ENCODE data around the gene RAVER2. TPM values are rescaled to one million over a fixed set of nuclear protein-coding genes. Genes with fewer than 3 reads are reported as not detected.

Gene RAVER2
- total and polyA plus RNA-seq, 2 experiments from 2014 or later = 7.8 to 24.6 TPM

DNA sequence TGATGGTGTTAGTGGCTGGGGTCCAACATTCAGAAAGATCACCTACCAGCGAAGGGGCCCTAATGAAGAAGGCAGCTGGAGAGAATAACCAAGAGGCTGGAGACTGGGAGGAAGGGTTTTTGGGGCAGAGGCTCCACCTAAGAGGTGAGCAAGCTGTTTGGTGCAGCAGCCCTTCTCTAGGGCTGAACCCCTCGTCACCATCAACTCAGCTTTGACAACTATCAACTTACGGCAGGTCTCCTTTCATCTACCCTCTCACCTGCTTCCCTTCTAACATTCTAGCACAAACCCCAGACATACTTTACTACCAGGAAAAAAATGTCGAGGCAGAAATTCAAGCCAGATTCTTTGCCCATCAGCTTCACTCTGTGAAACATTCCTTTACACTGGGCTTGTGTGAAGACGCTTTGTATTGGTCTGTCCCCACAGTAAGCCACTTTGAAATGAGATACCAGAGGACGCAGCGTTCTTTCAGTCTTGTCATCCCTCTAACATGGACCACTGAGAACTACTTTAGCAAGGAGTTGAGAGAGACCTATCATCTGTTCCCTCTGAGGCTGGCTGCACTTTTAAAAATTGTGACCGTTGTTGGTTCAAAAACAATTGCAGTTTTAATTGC, 84.6 kb downstream of the RAVER2 start:
- peaks cover 10% of the 10 kb centered on the region for H3K4me1 Mint-ChIP-seq
- peaks cover 1% of the 10 kb centered on the region for H3K27me3 Mint-ChIP-seq (ENCODE audit: insufficient read depth, low read depth, poor library complexity)
- H3K36me3 Mint-ChIP-seq (ENCODE audit: low read depth) = no peaks in the 10 kb centered on the region; the same call in 2 of the 3 replicates
- H2AFZ ChIP-seq = no peak overlapping the region
- H3K4me3 Mint-ChIP-seq = no peak overlapping the region
- no peaks in the 10 kb centered on the region for H3K36me3 ChIP-seq (ENCODE audit: insufficient read depth)
- no peak overlapping the region for H3K4me2 ChIP-seq
- H3K4me1 ChIP-seq (ENCODE audit: insufficient read depth) = no peaks in the 10 kb centered on the region
- H3K27ac Mint-ChIP-seq = no peak overlapping the region; the same call in 1 of the 2 replicates
- no peaks in the 10 kb centered on the region for H3K9me2 ChIP-seq (ENCODE audit: insufficient read depth)
- no peak overlapping the region; the same call in 1 of the 2 replicates for H3K27ac ChIP-seq (ENCODE audit: low read depth)
- H3K27me3 ChIP-seq (ENCODE audit: insufficient read depth) = no peaks in the 10 kb centered on the region
- no peaks in the 10 kb centered on the region for H4K20me1 ChIP-seq (replicated peaks; ENCODE audit: insufficient read depth)
- H3K79me2 ChIP-seq (replicated peaks; ENCODE audit: insufficient read depth) = no peaks in the 10 kb centered on the region
- H3K4me3 ChIP-seq = no peak overlapping the region
- no peak for TF ChIP-seq EZH2 (IDR thresholded peaks at IDR 0.05; ENCODE audit: low read depth, unreplicated experiment)
- TF ChIP-seq STAT1 (IDR thresholded peaks at IDR 0.05; ENCODE audit: unreplicated experiment) = no peak
- TF ChIP-seq, protein P1, sequence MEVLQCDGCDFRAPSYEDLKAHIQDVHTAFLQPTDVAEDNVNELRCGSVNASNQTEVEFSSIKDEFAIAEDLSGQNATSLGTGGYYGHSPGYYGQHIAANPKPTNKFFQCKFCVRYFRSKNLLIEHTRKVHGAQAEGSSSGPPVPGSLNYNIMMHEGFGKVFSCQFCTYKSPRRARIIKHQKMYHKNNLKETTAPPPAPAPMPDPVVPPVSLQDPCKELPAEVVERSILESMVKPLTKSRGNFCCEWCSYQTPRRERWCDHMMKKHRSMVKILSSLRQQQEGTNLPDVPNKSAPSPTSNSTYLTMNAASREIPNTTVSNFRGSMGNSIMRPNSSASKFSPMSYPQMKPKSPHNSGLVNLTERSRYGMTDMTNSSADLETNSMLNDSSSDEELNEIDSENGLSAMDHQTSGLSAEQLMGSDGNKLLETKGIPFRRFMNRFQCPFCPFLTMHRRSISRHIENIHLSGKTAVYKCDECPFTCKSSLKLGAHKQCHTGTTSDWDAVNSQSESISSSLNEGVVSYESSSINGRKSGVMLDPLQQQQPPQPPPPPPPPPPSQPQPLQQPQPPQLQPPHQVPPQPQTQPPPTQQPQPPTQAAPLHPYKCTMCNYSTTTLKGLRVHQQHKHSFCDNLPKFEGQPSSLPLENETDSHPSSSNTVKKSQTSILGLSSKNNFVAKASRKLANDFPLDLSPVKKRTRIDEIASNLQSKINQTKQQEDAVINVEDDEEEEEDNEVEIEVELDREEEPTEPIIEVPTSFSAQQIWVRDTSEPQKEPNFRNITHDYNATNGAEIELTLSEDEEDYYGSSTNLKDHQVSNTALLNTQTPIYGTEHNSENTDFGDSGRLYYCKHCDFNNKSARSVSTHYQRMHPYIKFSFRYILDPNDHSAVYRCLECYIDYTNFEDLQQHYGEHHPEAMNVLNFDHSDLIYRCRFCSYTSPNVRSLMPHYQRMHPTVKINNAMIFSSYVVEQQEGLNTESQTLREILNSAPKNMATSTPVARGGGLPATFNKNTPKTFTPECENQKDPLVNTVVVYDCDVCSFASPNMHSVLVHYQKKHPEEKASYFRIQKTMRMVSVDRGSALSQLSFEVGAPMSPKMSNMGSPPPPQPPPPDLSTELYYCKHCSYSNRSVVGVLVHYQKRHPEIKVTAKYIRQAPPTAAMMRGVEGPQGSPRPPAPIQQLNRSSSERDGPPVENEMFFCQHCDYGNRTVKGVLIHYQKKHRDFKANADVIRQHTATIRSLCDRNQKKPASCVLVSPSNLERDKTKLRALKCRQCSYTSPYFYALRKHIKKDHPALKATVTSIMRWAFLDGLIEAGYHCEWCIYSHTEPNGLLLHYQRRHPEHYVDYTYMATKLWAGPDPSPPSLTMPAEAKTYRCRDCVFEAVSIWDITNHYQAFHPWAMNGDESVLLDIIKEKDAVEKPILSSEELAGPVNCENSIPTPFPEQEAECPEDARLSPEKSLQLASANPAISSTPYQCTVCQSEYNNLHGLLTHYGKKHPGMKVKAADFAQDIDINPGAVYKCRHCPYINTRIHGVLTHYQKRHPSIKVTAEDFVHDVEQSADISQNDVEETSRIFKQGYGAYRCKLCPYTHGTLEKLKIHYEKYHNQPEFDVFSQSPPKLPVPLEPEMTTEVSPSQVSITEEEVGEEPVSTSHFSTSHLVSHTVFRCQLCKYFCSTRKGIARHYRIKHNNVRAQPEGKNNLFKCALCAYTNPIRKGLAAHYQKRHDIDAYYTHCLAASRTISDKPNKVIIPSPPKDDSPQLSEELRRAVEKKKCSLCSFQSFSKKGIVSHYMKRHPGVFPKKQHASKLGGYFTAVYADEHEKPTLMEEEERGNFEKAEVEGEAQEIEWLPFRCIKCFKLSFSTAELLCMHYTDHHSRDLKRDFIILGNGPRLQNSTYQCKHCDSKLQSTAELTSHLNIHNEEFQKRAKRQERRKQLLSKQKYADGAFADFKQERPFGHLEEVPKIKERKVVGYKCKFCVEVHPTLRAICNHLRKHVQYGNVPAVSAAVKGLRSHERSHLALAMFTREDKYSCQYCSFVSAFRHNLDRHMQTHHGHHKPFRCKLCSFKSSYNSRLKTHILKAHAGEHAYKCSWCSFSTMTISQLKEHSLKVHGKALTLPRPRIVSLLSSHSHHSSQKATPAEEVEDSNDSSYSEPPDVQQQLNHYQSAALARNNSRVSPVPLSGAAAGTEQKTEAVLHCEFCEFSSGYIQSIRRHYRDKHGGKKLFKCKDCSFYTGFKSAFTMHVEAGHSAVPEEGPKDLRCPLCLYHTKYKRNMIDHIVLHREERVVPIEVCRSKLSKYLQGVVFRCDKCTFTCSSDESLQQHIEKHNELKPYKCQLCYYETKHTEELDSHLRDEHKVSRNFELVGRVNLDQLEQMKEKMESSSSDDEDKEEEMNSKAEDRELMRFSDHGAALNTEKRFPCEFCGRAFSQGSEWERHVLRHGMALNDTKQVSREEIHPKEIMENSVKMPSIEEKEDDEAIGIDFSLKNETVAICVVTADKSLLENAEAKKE (CRISPR knock-in tag; IDR thresholded peaks at IDR 0.05) = no peak
- no peak for TF ChIP-seq ZNF114 (CRISPR knock-in tag; IDR thresholded peaks at IDR 0.05)
- TF ChIP-seq CREB1 (CRISPR knock-in tag; IDR thresholded peaks at IDR 0.05; ENCODE audit: low read depth) = no peak
- TF ChIP-seq, protein P2, sequence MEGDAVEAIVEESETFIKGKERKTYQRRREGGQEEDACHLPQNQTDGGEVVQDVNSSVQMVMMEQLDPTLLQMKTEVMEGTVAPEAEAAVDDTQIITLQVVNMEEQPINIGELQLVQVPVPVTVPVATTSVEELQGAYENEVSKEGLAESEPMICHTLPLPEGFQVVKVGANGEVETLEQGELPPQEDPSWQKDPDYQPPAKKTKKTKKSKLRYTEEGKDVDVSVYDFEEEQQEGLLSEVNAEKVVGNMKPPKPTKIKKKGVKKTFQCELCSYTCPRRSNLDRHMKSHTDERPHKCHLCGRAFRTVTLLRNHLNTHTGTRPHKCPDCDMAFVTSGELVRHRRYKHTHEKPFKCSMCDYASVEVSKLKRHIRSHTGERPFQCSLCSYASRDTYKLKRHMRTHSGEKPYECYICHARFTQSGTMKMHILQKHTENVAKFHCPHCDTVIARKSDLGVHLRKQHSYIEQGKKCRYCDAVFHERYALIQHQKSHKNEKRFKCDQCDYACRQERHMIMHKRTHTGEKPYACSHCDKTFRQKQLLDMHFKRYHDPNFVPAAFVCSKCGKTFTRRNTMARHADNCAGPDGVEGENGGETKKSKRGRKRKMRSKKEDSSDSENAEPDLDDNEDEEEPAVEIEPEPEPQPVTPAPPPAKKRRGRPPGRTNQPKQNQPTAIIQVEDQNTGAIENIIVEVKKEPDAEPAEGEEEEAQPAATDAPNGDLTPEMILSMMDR (conservative IDR thresholded peaks at IDR 0.05; ENCODE audit: low read depth in 2 of 2) = no peak
- no peak for TF ChIP-seq ZNF331 (CRISPR knock-in tag; IDR thresholded peaks at IDR 0.05; ENCODE audit: low read depth)
- TF ChIP-seq JUNB (IDR thresholded peaks at IDR 0.05; ENCODE audit: unreplicated experiment) = no peak
- TF ChIP-seq REST (IDR thresholded peaks at IDR 0.05; ENCODE audit: unreplicated experiment) = no peak
- no peak for TF ChIP-seq EZH2phosphoT487 (IDR thresholded peaks at IDR 0.05; ENCODE audit: unreplicated experiment)
- TF ChIP-seq, protein P3, sequence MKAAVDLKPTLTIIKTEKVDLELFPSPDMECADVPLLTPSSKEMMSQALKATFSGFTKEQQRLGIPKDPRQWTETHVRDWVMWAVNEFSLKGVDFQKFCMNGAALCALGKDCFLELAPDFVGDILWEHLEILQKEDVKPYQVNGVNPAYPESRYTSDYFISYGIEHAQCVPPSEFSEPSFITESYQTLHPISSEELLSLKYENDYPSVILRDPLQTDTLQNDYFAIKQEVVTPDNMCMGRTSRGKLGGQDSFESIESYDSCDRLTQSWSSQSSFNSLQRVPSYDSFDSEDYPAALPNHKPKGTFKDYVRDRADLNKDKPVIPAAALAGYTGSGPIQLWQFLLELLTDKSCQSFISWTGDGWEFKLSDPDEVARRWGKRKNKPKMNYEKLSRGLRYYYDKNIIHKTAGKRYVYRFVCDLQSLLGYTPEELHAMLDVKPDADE (IDR thresholded peaks at IDR 0.05) = no peak
- TF ChIP-seq NANOG (IDR thresholded peaks at IDR 0.05; ENCODE audit: borderline replicate concordance) = no peak
- TF ChIP-seq POLR2AphosphoS5 (IDR thresholded peaks at IDR 0.05; ENCODE audit: low read depth) = no peak
- no peaks in the 10 kb centered on the region for H3K9me3 Mint-ChIP-seq
- ATAC-seq (peak; percentile 84), DNase-seq (ENCODE audit: low spot score) (peak; percentile 52)
- H3F3A ChIP-seq (replicated peaks; ENCODE audit: low read depth) = no peaks in the 10 kb centered on the region

All from GM23338 (cell line).